Suprapubic skin (tissue), 3 donors: ENCODE measurements around the gene ACRV1.

Experiments used
- POLR2A ChIP-seq, 2 donors: fragments of 450-650 bp; IDR thresholded peaks; one replicate each; pipeline ENCODE4 v1.6.1; 2017; ENCODE audit warnings: antibody characterized with exemption in 2 of 2, mild to moderate bottlenecking in 2 of 2, moderate library complexity in 2 of 2
- TF ChIP-seq, protein P1 (sequence below), 2 donors: fragments of 200-600 bp in 1 of 2; fragments of 450-650 bp in 1 of 2; sonication (generic) in 1 of 2; IDR thresholded peaks; one replicate each; pipeline ENCODE4 v1.5.1; 2016 to 2019; ENCODE audit warnings: antibody characterized with exemption in 2 of 2, mild to moderate bottlenecking in 1 of 2, moderate library complexity in 1 of 2

DNA sequence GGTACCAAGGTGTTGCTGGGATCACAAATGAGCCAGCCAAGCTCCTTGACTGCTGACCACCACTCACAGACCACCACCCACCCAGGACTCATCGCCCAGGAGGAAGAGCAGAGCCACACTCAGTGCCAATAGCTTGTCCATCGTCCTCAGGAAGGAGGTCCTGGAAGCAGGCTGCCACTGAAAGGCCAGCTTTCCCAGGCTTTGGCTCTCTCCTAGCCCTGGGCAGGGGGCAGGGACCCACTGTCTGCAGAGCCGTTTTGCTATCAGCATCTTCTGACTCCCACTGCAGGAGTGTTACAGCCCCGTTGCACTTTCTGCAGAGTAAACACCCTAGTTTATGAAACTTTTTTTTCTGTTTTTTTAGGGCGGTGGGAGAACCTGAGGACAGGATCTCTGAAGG is 12.2 kb upstream of the ACRV1 start:
- TF ChIP-seq, protein P1, sequence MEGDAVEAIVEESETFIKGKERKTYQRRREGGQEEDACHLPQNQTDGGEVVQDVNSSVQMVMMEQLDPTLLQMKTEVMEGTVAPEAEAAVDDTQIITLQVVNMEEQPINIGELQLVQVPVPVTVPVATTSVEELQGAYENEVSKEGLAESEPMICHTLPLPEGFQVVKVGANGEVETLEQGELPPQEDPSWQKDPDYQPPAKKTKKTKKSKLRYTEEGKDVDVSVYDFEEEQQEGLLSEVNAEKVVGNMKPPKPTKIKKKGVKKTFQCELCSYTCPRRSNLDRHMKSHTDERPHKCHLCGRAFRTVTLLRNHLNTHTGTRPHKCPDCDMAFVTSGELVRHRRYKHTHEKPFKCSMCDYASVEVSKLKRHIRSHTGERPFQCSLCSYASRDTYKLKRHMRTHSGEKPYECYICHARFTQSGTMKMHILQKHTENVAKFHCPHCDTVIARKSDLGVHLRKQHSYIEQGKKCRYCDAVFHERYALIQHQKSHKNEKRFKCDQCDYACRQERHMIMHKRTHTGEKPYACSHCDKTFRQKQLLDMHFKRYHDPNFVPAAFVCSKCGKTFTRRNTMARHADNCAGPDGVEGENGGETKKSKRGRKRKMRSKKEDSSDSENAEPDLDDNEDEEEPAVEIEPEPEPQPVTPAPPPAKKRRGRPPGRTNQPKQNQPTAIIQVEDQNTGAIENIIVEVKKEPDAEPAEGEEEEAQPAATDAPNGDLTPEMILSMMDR (IDR thresholded peaks at IDR 0.05) = no peak
- no peak for TF ChIP-seq POLR2A (IDR thresholded peaks at IDR 0.05)
